Measurements from ENCODE around the gene LTA.
A peak's percentile ranks its signal among the peaks of the same experiment; 100 is the strongest.

The LTA gene

GRCh38 chr6:31597006-31597405, 24.9 kb downstream of the LTA start:
- no peak for TF ChIP-seq CTCF (IDR thresholded peaks at IDR 0.05; ENCODE audit: extremely low read depth, missing control alignments)
- no peak for DNase-seq (ENCODE audit: low spot score)

- no peak for DNase-seq (ENCODE audit: low spot score)
- TF ChIP-seq CTCF (IDR thresholded peaks at IDR 0.05; ENCODE audit: extremely low read depth, missing control alignments) = no peak
Measured at GRCh38 chr6:31607317-31607716, 35.2 kb downstream of the LTA start.

- DNase-seq (ENCODE audit: low spot score) = no peak
- TF ChIP-seq CTCF (IDR thresholded peaks at IDR 0.05; ENCODE audit: extremely low read depth, missing control alignments) = no peak
Measured at GRCh38 chr6:31609519-31610406, 37.7 kb downstream of the LTA start.

- TF ChIP-seq CTCF (IDR thresholded peaks at IDR 0.05; ENCODE audit: extremely low read depth, missing control alignments) = no peak
- no peak for DNase-seq (ENCODE audit: low spot score)
Measured at GRCh38 chr6:31610968-31611367, 38.9 kb downstream of the LTA start.

- TF ChIP-seq CTCF (IDR thresholded peaks at IDR 0.05; ENCODE audit: extremely low read depth, missing control alignments) = no peak
- DNase-seq (ENCODE audit: low spot score) = peak; percentile 77
Measured at GRCh38 chr6:31614075-31614619, 42.1 kb downstream of the LTA start.

GRCh38 chr6:31614684-31615578, 42.8 kb downstream of the LTA start, which contains the start of gene AIF1:
Gene AIF1, plus strand, starts transcription at chr6:31615234. Its CDS starts 96 bp downstream, at chr6:31615330.
- DNase-seq (ENCODE audit: low spot score) = no peak
- no peak for TF ChIP-seq CTCF (IDR thresholded peaks at IDR 0.05; ENCODE audit: extremely low read depth, missing control alignments)

Measured in GM20000 (cell line).